HCEC 1CT (cell line): ENCODE results near the gene UBQLN1.
"Not testable (repeated sequence)": the region's sequence is repeated elsewhere in the genome, so short reads cannot be mapped to it uniquely, and the experiment has no call there.

ENCODE experiments used
- DNase-seq: peaks from one replicate; pipeline ENCODE4 v3.0.0-alpha.2; 2017

The UBQLN1 gene

GRCh38 chr9:83629433-83630104, 78.2 kb downstream of the UBQLN1 start:
- DNase-seq, result no peak

DNA sequence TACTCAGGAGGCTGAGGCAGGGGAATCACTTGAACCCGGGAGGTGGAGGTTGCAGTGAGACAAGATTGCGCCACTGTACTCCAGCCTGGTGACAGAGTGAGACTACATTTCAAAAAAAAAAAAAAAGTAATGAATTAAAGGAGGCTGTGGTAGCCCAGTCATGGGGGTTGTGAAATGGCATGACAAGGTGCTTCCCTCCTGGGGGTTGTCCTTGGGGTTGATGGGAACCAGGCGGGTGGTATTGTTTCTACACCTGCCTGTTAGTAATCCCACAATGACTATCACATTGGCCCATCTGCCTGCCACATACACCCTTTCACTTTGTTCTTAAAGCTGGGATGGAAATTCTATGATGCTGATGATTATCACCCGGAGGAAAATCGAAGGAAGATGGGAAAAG, 79.2 kb downstream of the UBQLN1 start:
- no peak for DNase-seq

GRCh38 chr9:83625178-83625577, 82.6 kb downstream of the UBQLN1 start:
- no peak for DNase-seq

GRCh38 chr9:83623679-83624076, 84.1 kb downstream of the UBQLN1 start:
- DNase-seq, result no peak

DNA sequence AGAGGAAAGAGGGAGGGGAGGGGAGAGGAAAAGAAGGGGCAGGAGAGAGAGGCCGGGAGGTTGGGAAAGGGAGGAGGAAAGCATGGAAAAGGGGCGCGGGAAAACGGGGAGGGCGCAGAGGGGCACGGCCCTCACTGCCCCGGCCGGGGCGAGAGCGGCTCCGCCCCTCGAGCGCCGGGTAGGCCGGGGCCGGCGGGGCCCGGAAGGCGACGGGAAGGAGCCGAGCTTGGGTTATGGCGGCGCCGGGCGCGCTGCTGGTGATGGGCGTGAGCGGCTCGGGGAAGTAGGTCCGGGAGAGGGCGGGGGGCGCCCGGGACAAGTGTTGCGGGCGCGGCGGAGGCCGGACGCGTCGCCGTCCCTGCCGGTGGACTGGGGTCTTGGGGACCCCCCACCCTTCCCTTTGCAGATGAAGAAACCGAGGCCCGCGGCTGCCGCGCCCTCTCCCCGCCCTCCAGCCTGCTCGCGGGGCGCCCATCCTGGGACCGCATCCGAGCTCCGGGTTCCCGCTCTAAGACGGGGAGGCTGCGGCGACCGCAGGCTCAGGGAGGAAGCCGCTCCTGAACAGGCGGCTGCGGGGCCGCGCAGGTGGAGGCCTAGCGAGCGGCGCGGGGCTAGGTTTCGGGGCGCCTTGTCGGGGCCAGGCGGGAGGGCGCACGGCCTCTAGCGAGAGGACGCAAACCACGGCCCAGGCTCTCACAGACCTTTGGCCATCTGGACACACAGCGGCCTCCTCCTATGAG, 84.6 kb downstream of the UBQLN1 start, which contains the start of gene IDNK:
Gene IDNK (plus strand): TSS at position 205 of the 740 bp plus-strand sequence. CDS start 29 bp downstream, at position 234.
- DNase-seq, result peak; percentile 56

- no peak for DNase-seq
Observed at GRCh38 chr9:83622433-83622938, 85.3 kb downstream of the UBQLN1 start.

DNA sequence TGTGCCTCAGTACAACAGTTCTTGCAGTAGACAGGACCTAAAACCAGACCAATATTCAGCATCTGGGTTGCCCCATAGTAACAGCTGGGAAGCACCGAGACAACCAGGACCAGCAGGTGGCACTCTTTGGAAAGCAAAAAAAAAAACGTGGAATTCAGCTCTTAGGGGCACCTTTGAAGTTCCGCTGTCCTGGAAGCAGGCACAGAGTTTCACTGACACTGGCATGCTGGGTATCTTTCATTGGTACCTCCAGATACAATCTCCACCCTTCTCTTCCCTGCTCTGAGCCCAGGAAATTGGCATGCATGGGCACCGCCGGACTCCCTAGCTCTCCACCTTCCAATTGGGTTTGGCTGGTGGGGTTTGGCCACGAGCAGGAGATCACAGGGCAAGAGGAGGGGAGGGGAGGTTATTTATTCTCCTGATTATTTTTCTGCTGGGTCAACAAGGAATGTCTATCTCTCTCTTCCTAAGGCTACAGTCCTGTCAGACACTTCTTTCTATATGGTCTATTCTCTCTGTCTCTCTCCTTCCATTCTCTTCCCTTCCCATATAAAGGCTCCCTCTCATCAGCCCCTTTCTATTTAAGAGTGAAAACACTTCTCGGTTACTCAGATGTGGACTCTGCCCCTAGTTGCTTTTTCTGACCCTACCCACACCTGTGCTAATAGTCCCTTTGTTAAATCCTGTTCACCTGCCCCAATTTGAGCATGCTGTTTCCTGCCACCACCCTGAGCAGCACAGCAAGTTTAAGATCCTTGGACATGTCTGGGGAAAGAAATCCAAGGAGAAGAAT, 86.7 kb downstream of the UBQLN1 start:
- peak; percentile 48 for DNase-seq

GRCh38 chr9:83617299-83617698, 90.5 kb downstream of the UBQLN1 start:
- no peak for DNase-seq

DNA sequence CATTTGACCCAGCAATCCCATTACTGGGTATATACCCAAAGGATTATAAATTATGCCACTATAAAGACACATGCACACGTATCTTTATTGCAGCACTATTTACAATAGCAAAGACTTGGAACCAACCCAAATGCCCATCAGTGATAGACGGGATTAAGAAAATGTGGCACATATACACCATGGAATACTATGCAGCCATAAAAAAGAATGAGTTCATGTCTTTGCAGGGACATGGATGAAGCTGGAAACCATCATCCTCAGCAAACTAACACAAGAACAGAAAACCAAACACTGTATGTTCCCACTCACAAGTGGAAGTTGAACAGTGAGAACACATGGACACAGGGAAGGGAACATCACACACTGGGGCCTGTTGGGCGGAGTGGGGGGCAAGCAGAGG, 94.5 kb downstream of the UBQLN1 start:
- not testable (repeated sequence) for DNase-seq
